Measurements from ENCODE around the gene LMOD1. TPM values are rescaled to one million over a fixed set of nuclear protein-coding genes. Genes with fewer than 3 reads are reported as not detected.

The LMOD1 gene
- total and polyA plus RNA-seq, 12 donors, result 1.3 to 171 (median 76.1) TPM

GRCh38 chr1:201890223-201890622 lies 56.1 kb downstream of the LMOD1 start:
- Histone ChIP-seq H3K27me3 (no peaks in the 10 kb centered on the region), H3K36me3 (replicated peaks in 1 of 2) (no peaks in the 10 kb centered on the region), H3K4me3 (no peak overlapping the region), H3K27ac (peak overlapping the region in 1 of 5 donors; percentile 11), H3K9me3 (replicated peaks in 1 of 3) (no peaks in the 10 kb centered on the region), H3K4me1 (replicated peaks in 1 of 2) (peaks cover 24 to 43% of the 10 kb centered on the region in 2 donors)
- intact Hi-C loops (cut with DNase I), result loop anchor here (10.0 kb wide), 1 partner anchor 235 kb away; the partner anchor contains the start of gene GPR37L1 (in 2 of the 2)
- TF ChIP-seq POLR2A (IDR thresholded peaks at IDR 0.05) (no peak), CTCF (IDR thresholded peaks at IDR 0.05) (no peak)
- DNase-seq, result peak in 1 of 7 donors; percentile 21
- 88 to 93% (median 91%) methylated on average over 6 to 7 of the region's 7 CpGs for whole genome bisulfite sequencing, 4 donors

GRCh38 chr1:201889090-201889968 lies 57.0 kb downstream of the LMOD1 start:
- Histone ChIP-seq H3K27me3 (no peaks in the 10 kb centered on the region), H3K9me3 (replicated peaks in 1 of 3) (no peaks in the 10 kb centered on the region), H3K36me3 (replicated peaks in 1 of 2) (no peaks in the 10 kb centered on the region), H3K4me1 (replicated peaks in 1 of 2) (peaks cover 33 to 52% of the 10 kb centered on the region in 2 donors), H3K4me3 (peak overlapping the region; percentile 34 to 86 (median 51)), H3K27ac (peak overlapping the region in 3 of 5 donors; percentile 71 to 78 (median 74))
- no peak for TF ChIP-seq CTCF (IDR thresholded peaks at IDR 0.05)
- no peak for TF ChIP-seq POLR2A (IDR thresholded peaks at IDR 0.05)
- WGBS, 4 donors, result 13 to 26% (median 18%) methylated on average over 14 to 33 of the region's 33 CpGs
- DNase-seq, result peak in 2 of 7 donors; percentile 30 to 51
- intact Hi-C loops (cut with DNase I), result no loop called here

GRCh38 chr1:201888282-201889089 lies 57.9 kb downstream of the LMOD1 start, which contains the start of gene SHISA4:
SHISA4 (plus strand) TSS chr1:201888898; CDS start chr1:201888995, 97 bp downstream.
- intact Hi-C loops (cut with DNase I), result no loop called here
- Histone ChIP-seq H3K4me1 (replicated peaks in 1 of 2) (peaks cover 40 to 61% of the 10 kb centered on the region in 2 donors), H3K9me3 (replicated peaks in 1 of 3) (no peaks in the 10 kb centered on the region), H3K27ac (peak within 1 kb of the TSS in 3 of 5 donors; percentile 71 to 78 (median 74)), H3K36me3 (replicated peaks in 1 of 2) (no peaks in the 10 kb centered on the region), H3K4me3 (peak within 1 kb of the TSS; percentile 34 to 86 (median 51)), H3K27me3 (no peaks in the 10 kb centered on the region)
- peak; percentile 83 to 94 (median 92) for DNase-seq
- no peak for TF ChIP-seq CTCF (IDR thresholded peaks at IDR 0.05)
- TF ChIP-seq POLR2A (IDR thresholded peaks at IDR 0.05), result peak; percentile 82 to 88
- 0 to 6% (median 3%) methylated on average over 11 to 49 of the region's 49 CpGs; no CpG with 5 or more reads in 1 of the 4 donors for WGBS, 4 donors

Measured in adrenal gland (tissue), 12 donors.